ENCODE data around the gene GNAQ. TPM values are rescaled to one million over a fixed set of nuclear protein-coding genes. Genes with fewer than 3 reads are reported as not detected.

Gene GNAQ
- total and polyA plus RNA-seq, 2 experiments from 2014 or later, result 21.1 to 43.1 TPM

DNA sequence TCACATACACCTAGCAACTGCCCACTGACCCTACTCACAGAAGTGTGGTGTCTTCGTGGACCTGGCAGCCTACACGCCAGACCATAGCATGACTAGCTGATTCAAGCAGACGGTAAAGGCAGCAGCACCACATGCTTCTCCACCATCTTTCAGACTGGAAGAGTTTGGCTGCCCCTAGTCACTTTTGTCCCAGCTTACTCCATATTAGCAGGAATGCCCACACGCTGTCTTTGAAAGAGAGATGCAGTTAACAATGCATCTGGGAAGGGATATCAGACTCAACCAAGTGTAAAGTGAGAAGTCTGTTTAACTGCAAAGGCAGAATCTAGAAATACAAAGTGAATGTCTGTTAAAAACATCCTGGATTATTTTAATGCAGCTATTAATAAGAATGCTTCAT lies 206.2 kb downstream of the GNAQ start:
- H3K79me2 ChIP-seq (replicated peaks; ENCODE audit: insufficient read depth), result no peaks in the 10 kb centered on the region
- no peak overlapping the region for H3K27ac ChIP-seq (ENCODE audit: low read depth)
- no peak for DNase-seq (ENCODE audit: low spot score)
- no peak; the same call in 2 of the 3 replicates for ATAC-seq
- no peaks in the 10 kb centered on the region for H3K4me1 ChIP-seq (ENCODE audit: insufficient read depth)
- Mint-ChIP-seq H3K36me3 (ENCODE audit: low read depth) (peaks cover 3% of the 10 kb centered on the region; the same call in 1 of the 3 replicates), H3K9me3 (no peaks in the 10 kb centered on the region), H3K27ac (peak overlapping the region; percentile 68; the same call in 1 of the 2 replicates), H3K4me1 (peaks cover 7% of the 10 kb centered on the region; the same call in 2 of the 3 replicates), H3K27me3 (ENCODE audit: insufficient read depth, low read depth, poor library complexity) (no peaks in the 10 kb centered on the region), H3K4me3 (no peak overlapping the region)
- no peak overlapping the region for H3K4me2 ChIP-seq
- H3K4me3 ChIP-seq, result no peak overlapping the region
- H4K20me1 ChIP-seq (replicated peaks; ENCODE audit: insufficient read depth), result no peaks in the 10 kb centered on the region
- no peaks in the 10 kb centered on the region for H3K27me3 ChIP-seq (ENCODE audit: insufficient read depth)
- no peaks in the 10 kb centered on the region for H3K36me3 ChIP-seq (ENCODE audit: insufficient read depth)
- TF ChIP-seq CREB1 (CRISPR knock-in tag; IDR thresholded peaks at IDR 0.05; ENCODE audit: low read depth) (no peak), ZNF331 (CRISPR knock-in tag; IDR thresholded peaks at IDR 0.05; ENCODE audit: low read depth) (no peak), JUNB (IDR thresholded peaks at IDR 0.05; ENCODE audit: unreplicated experiment) (no peak), NANOG (IDR thresholded peaks at IDR 0.05; ENCODE audit: borderline replicate concordance) (no peak), ZNF114 (CRISPR knock-in tag; IDR thresholded peaks at IDR 0.05) (no peak), EZH2phosphoT487 (IDR thresholded peaks at IDR 0.05; ENCODE audit: unreplicated experiment) (no peak), EZH2 (IDR thresholded peaks at IDR 0.05; ENCODE audit: low read depth, unreplicated experiment) (no peak), STAT1 (IDR thresholded peaks at IDR 0.05; ENCODE audit: unreplicated experiment) (no peak)
- TF ChIP-seq, protein P1, sequence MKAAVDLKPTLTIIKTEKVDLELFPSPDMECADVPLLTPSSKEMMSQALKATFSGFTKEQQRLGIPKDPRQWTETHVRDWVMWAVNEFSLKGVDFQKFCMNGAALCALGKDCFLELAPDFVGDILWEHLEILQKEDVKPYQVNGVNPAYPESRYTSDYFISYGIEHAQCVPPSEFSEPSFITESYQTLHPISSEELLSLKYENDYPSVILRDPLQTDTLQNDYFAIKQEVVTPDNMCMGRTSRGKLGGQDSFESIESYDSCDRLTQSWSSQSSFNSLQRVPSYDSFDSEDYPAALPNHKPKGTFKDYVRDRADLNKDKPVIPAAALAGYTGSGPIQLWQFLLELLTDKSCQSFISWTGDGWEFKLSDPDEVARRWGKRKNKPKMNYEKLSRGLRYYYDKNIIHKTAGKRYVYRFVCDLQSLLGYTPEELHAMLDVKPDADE (IDR thresholded peaks at IDR 0.05), result no peak
- TF ChIP-seq, protein P2, sequence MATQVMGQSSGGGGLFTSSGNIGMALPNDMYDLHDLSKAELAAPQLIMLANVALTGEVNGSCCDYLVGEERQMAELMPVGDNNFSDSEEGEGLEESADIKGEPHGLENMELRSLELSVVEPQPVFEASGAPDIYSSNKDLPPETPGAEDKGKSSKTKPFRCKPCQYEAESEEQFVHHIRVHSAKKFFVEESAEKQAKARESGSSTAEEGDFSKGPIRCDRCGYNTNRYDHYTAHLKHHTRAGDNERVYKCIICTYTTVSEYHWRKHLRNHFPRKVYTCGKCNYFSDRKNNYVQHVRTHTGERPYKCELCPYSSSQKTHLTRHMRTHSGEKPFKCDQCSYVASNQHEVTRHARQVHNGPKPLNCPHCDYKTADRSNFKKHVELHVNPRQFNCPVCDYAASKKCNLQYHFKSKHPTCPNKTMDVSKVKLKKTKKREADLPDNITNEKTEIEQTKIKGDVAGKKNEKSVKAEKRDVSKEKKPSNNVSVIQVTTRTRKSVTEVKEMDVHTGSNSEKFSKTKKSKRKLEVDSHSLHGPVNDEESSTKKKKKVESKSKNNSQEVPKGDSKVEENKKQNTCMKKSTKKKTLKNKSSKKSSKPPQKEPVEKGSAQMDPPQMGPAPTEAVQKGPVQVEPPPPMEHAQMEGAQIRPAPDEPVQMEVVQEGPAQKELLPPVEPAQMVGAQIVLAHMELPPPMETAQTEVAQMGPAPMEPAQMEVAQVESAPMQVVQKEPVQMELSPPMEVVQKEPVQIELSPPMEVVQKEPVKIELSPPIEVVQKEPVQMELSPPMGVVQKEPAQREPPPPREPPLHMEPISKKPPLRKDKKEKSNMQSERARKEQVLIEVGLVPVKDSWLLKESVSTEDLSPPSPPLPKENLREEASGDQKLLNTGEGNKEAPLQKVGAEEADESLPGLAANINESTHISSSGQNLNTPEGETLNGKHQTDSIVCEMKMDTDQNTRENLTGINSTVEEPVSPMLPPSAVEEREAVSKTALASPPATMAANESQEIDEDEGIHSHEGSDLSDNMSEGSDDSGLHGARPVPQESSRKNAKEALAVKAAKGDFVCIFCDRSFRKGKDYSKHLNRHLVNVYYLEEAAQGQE (IDR thresholded peaks at IDR 0.05; ENCODE audit: unreplicated experiment), result no peak
- TF ChIP-seq, protein P3, sequence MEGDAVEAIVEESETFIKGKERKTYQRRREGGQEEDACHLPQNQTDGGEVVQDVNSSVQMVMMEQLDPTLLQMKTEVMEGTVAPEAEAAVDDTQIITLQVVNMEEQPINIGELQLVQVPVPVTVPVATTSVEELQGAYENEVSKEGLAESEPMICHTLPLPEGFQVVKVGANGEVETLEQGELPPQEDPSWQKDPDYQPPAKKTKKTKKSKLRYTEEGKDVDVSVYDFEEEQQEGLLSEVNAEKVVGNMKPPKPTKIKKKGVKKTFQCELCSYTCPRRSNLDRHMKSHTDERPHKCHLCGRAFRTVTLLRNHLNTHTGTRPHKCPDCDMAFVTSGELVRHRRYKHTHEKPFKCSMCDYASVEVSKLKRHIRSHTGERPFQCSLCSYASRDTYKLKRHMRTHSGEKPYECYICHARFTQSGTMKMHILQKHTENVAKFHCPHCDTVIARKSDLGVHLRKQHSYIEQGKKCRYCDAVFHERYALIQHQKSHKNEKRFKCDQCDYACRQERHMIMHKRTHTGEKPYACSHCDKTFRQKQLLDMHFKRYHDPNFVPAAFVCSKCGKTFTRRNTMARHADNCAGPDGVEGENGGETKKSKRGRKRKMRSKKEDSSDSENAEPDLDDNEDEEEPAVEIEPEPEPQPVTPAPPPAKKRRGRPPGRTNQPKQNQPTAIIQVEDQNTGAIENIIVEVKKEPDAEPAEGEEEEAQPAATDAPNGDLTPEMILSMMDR (conservative IDR thresholded peaks at IDR 0.05; ENCODE audit: low read depth in 2 of 2), result no peak
- TF ChIP-seq, protein P4, sequence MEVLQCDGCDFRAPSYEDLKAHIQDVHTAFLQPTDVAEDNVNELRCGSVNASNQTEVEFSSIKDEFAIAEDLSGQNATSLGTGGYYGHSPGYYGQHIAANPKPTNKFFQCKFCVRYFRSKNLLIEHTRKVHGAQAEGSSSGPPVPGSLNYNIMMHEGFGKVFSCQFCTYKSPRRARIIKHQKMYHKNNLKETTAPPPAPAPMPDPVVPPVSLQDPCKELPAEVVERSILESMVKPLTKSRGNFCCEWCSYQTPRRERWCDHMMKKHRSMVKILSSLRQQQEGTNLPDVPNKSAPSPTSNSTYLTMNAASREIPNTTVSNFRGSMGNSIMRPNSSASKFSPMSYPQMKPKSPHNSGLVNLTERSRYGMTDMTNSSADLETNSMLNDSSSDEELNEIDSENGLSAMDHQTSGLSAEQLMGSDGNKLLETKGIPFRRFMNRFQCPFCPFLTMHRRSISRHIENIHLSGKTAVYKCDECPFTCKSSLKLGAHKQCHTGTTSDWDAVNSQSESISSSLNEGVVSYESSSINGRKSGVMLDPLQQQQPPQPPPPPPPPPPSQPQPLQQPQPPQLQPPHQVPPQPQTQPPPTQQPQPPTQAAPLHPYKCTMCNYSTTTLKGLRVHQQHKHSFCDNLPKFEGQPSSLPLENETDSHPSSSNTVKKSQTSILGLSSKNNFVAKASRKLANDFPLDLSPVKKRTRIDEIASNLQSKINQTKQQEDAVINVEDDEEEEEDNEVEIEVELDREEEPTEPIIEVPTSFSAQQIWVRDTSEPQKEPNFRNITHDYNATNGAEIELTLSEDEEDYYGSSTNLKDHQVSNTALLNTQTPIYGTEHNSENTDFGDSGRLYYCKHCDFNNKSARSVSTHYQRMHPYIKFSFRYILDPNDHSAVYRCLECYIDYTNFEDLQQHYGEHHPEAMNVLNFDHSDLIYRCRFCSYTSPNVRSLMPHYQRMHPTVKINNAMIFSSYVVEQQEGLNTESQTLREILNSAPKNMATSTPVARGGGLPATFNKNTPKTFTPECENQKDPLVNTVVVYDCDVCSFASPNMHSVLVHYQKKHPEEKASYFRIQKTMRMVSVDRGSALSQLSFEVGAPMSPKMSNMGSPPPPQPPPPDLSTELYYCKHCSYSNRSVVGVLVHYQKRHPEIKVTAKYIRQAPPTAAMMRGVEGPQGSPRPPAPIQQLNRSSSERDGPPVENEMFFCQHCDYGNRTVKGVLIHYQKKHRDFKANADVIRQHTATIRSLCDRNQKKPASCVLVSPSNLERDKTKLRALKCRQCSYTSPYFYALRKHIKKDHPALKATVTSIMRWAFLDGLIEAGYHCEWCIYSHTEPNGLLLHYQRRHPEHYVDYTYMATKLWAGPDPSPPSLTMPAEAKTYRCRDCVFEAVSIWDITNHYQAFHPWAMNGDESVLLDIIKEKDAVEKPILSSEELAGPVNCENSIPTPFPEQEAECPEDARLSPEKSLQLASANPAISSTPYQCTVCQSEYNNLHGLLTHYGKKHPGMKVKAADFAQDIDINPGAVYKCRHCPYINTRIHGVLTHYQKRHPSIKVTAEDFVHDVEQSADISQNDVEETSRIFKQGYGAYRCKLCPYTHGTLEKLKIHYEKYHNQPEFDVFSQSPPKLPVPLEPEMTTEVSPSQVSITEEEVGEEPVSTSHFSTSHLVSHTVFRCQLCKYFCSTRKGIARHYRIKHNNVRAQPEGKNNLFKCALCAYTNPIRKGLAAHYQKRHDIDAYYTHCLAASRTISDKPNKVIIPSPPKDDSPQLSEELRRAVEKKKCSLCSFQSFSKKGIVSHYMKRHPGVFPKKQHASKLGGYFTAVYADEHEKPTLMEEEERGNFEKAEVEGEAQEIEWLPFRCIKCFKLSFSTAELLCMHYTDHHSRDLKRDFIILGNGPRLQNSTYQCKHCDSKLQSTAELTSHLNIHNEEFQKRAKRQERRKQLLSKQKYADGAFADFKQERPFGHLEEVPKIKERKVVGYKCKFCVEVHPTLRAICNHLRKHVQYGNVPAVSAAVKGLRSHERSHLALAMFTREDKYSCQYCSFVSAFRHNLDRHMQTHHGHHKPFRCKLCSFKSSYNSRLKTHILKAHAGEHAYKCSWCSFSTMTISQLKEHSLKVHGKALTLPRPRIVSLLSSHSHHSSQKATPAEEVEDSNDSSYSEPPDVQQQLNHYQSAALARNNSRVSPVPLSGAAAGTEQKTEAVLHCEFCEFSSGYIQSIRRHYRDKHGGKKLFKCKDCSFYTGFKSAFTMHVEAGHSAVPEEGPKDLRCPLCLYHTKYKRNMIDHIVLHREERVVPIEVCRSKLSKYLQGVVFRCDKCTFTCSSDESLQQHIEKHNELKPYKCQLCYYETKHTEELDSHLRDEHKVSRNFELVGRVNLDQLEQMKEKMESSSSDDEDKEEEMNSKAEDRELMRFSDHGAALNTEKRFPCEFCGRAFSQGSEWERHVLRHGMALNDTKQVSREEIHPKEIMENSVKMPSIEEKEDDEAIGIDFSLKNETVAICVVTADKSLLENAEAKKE (CRISPR knock-in tag; IDR thresholded peaks at IDR 0.05), result no peak
- H3K9me2 ChIP-seq (ENCODE audit: insufficient read depth), result no peaks in the 10 kb centered on the region
- no peaks in the 10 kb centered on the region for H3F3A ChIP-seq (replicated peaks; ENCODE audit: low read depth)
- no peak overlapping the region for H2AFZ ChIP-seq
